ENCODE results near the gene STARD5. TPM values are rescaled to one million over a fixed set of nuclear protein-coding genes. Genes with fewer than 3 reads are reported as not detected.

Gene STARD5
- total RNA-seq, 1 donor from 2014 or later = 28.0 TPM

- H3K27me3 ChIP-seq = no peaks in the 10 kb centered on the region
- no peaks in the 10 kb centered on the region for H3K9me3 ChIP-seq
- DNase-seq (ENCODE audit: extremely low spot score in 2 of 2) = no peak
- TF ChIP-seq CTCF (IDR thresholded peaks at IDR 0.05) = no peak
- TF ChIP-seq POLR2A (IDR thresholded peaks at IDR 0.05) = no peak
- TF ChIP-seq POLR2AphosphoS5 (IDR thresholded peaks at IDR 0.05; ENCODE audit: insufficient read depth in 1 of 2, low read depth in 1 of 2) = no peak
- no peak overlapping the region for H3K4me3 ChIP-seq
- H3K27ac ChIP-seq = peak overlapping the region; percentile 54
- peaks cover 0 to 54% of the 10 kb centered on the region in 2 donors for H3K36me3 ChIP-seq
- intact Hi-C loops (cut with DNase I) = no loop called here
- H3K4me1 ChIP-seq = peaks cover 24% of the 10 kb centered on the region
These were observed 7.7 kb downstream of the STARD5 start for GRCh38 chr15:81316267-81316666.

- intact Hi-C loops (cut with DNase I) = no loop called here
- H3K36me3 ChIP-seq = peaks cover 0 to 52% of the 10 kb centered on the region in 2 donors
- peak overlapping the region; percentile 54 for H3K27ac ChIP-seq
These were observed 8.3 kb downstream of the STARD5 start for GRCh38 chr15:81315452-81316175.

GRCh38 chr15:81314378-81314777 is 9.6 kb downstream of the STARD5 start:
- DNase-seq (ENCODE audit: extremely low spot score in 2 of 2) = no peak
- Histone ChIP-seq H3K4me3 (no peak overlapping the region), H3K27me3 (no peaks in the 10 kb centered on the region), H3K9me3 (no peaks in the 10 kb centered on the region), H3K4me1 (peaks cover 31% of the 10 kb centered on the region), H3K36me3 (peaks cover 0 to 45% of the 10 kb centered on the region in 2 donors), H3K27ac (peak overlapping the region; percentile 83)
- intact Hi-C loops (cut with DNase I) = no loop called here
- no peak for TF ChIP-seq POLR2A (IDR thresholded peaks at IDR 0.05)
- TF ChIP-seq POLR2AphosphoS5 (IDR thresholded peaks at IDR 0.05; ENCODE audit: insufficient read depth in 1 of 2, low read depth in 1 of 2) = no peak
- TF ChIP-seq CTCF (IDR thresholded peaks at IDR 0.05) = no peak

More at GRCh38 chr15:81315452-81316175, 8.3 kb downstream of the STARD5 start:
- Histone ChIP-seq H3K9me3 (no peaks in the 10 kb centered on the region), H3K4me3 (no peak overlapping the region), H3K27me3 (no peaks in the 10 kb centered on the region), H3K4me1 (peaks cover 31% of the 10 kb centered on the region)
- DNase-seq (ENCODE audit: extremely low spot score in 2 of 2) = no peak
- TF ChIP-seq POLR2AphosphoS5 (IDR thresholded peaks at IDR 0.05; ENCODE audit: insufficient read depth in 1 of 2, low read depth in 1 of 2) = no peak
- TF ChIP-seq CTCF (IDR thresholded peaks at IDR 0.05) = no peak
- TF ChIP-seq POLR2A (IDR thresholded peaks at IDR 0.05) = no peak

- H3K4me3 ChIP-seq = no peak overlapping the region
- TF ChIP-seq CTCF (IDR thresholded peaks at IDR 0.05) = no peak
- no peak for TF ChIP-seq POLR2AphosphoS5 (IDR thresholded peaks at IDR 0.05; ENCODE audit: insufficient read depth in 1 of 2, low read depth in 1 of 2)
- no peak for TF ChIP-seq POLR2A (IDR thresholded peaks at IDR 0.05)
- peak overlapping the region; percentile 83 for H3K27ac ChIP-seq
- no peaks in the 10 kb centered on the region for H3K9me3 ChIP-seq
- no peaks in the 10 kb centered on the region for H3K27me3 ChIP-seq
- DNase-seq (ENCODE audit: extremely low spot score in 2 of 2) = no peak
- peaks cover 0 to 47% of the 10 kb centered on the region in 2 donors for H3K36me3 ChIP-seq
- intact Hi-C loops (cut with DNase I) = no loop called here
- H3K4me1 ChIP-seq = peaks cover 31% of the 10 kb centered on the region
These were observed 10.3 kb downstream of the STARD5 start for GRCh38 chr15:81313686-81314085.
